Breast epithelium (tissue), 3 donors: Measurements from ENCODE around the gene MRPS6.

Experiments
- CTCF ChIP-seq, 3 donors: fragments of 450-650 bp; IDR thresholded peaks; one replicate each; pipeline ENCODE4 v1.5.1; 2016 to 2017; ENCODE audit warnings: antibody characterized with exemption in 3 of 3, mild to moderate bottlenecking in 3 of 3, moderate library complexity in 3 of 3
- POLR2A ChIP-seq: fragments of 450-650 bp; IDR thresholded peaks from one replicate; pipeline ENCODE4 v1.6.1; 2016; ENCODE audit warnings: antibody characterized with exemption, mild to moderate bottlenecking, moderate library complexity

DNA sequence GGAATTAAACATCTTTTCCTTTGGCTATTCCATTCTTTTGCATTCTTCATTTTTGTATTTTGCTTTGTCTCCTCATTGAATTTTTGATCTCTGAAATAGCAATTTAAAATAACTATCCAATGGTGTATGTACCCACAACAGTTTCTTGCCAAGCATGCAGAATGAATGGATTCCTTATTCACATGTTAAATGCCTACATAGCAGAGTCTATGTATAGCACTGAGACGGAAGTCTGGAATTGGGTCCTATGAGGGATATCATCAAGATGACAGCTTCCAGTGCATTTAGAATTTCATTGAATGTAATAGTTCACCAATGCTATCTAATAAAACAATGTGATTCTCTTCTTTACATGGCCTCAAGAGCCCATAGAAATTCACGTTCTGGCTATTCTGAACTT is 97.5 kb downstream of the MRPS6 start:
- TF ChIP-seq CTCF (IDR thresholded peaks at IDR 0.05) (no peak), POLR2A (no peak)
